GM12878 (cell line): ENCODE results near the gene SUGCT. TPM values are rescaled to one million over a fixed set of nuclear protein-coding genes. Genes with fewer than 3 reads are reported as not detected.

Experiments used
- ATAC-seq: fragments of 200-7000 bp; cut with Tn5 transposase; 3 replicates; pipeline ENCODE4 v1.9.1; 2020; ENCODE audit warnings: mild to moderate bottlenecking, moderate library complexity
- BruUV-seq: library from RNA; stranded (reverse); fragments of 400-500 nt; replicated peaks from 2 replicates; lab custom pipeline; 2021; lab: Mats Ljungman, UMichigan
- CTCF ChIA-PET: fragments of 300-600 bp; sonication (Branson Sonifier 250); formaldehyde crosslinking; extraction: SDS; loops from one replicate; lab custom pipeline; 2021; ENCODE audit warnings: inconsistent platforms; lab: Yijun Ruan, JAX
- POLR2A ChIA-PET: fragments of 350-600 bp; formaldehyde crosslinking; extraction: SDS; loops from one replicate; lab custom pipeline; 2021; ENCODE audit warnings: inconsistent platforms; lab: Charles Lee
- RAD21 ChIA-PET: fragments of 300-600 bp; sonication (Branson Sonifier 250); formaldehyde crosslinking; loops from one replicate; lab custom pipeline; 2023; ENCODE audit warnings: antibody characterized with exemption; ENCODE audit not compliant: unreplicated experiment; lab: Charles Lee
- SMC1A ChIA-PET: fragments of 300-600 bp; sonication (Branson Sonifier 250); formaldehyde crosslinking; loops from one replicate; lab custom pipeline; 2023; ENCODE audit not compliant: unreplicated experiment, uncharacterized antibody; lab: Charles Lee
- DNase-seq: peaks from one replicate; pipeline ENCODE4 v3.0.0-alpha.2; 2011; ENCODE audit warnings: low read depth, low spot score
- FAIRE-seq: peaks from 3 replicates; lab custom pipeline; 2011; peaks lifted over from hg19 to GRCh38; lab: Jason Lieb, UNC
- H2AFZ ChIP-seq: 2 replicates; pipeline ENCODE4 v1.6.0; 2011; ENCODE audit warnings: low read depth, low read length, control low read depth; ENCODE audit not compliant: control insufficient read depth
- H3K27ac ChIP-seq: 2 replicates; pipeline ENCODE4 v1.5.1; 2011; ENCODE audit warnings: control low read depth; ENCODE audit not compliant: control insufficient read depth, insufficient read depth
- H3K27me3 ChIP-seq, 2 experiments: replicated peaks in 1 of 2; 2 replicates each; pipeline versions ENCODE4 v1.6.0 to v1.6.1; 2011; ENCODE audit warnings: low read length in 1 of 2; ENCODE audit not compliant: control insufficient read depth in 2 of 2, insufficient read depth in 2 of 2
- H3K36me3 ChIP-seq, 2 experiments: 2 replicates each; pipeline ENCODE4 v1.5.1; 2011; ENCODE audit warnings: low read length in 1 of 2; ENCODE audit not compliant: control insufficient read depth in 2 of 2, insufficient read depth in 2 of 2
- H3K4me1 ChIP-seq: 2 replicates; pipeline ENCODE4 v1.6.1; 2011; ENCODE audit warnings: mild to moderate bottlenecking, low read length, moderate library complexity, mixed read lengths; ENCODE audit not compliant: control insufficient read depth, insufficient read depth
- H3K4me2 ChIP-seq: 2 replicates; pipeline ENCODE4 v1.6.0; 2011; ENCODE audit warnings: control low read depth; ENCODE audit not compliant: control insufficient read depth, insufficient read depth
- H3K4me3 ChIP-seq: fragments of 200-600 bp; sonication (generic); 2 replicates; pipeline ENCODE4 v1.5.1; 2016
- H3K79me2 ChIP-seq: 2 replicates; pipeline ENCODE4 v1.6.0; 2011; ENCODE audit warnings: low read length; ENCODE audit not compliant: control insufficient read depth, insufficient read depth
- H3K9ac ChIP-seq: 2 replicates; pipeline ENCODE4 v1.8.0; 2011; ENCODE audit warnings: low read length, control low read depth, mixed read lengths; ENCODE audit not compliant: control insufficient read depth, insufficient read depth
- H3K9me3 ChIP-seq: replicated peaks from 3 replicates; pipeline ENCODE4 v1.5.1; 2011; ENCODE audit warnings: mild to moderate bottlenecking, low read length; ENCODE audit not compliant: control insufficient read depth, insufficient read depth
- H4K20me1 ChIP-seq: 2 replicates; pipeline ENCODE4 v1.6.0; 2011; ENCODE audit not compliant: control insufficient read depth, insufficient read depth
- BCL3 ChIP-seq: IDR thresholded peaks from 2 replicates; pipeline ENCODE4 v1.6.1; 2011; ENCODE audit warnings: borderline replicate concordance, low read depth, mild to moderate bottlenecking, moderate library complexity, low read length; ENCODE audit not compliant: insufficient read depth, poor library complexity, severe bottlenecking
- FOS ChIP-seq: IDR thresholded peaks from 3 replicates; pipeline ENCODE4 v1.6.1; 2011; ENCODE audit warnings: borderline replicate concordance; ENCODE audit not compliant: insufficient read length; ENCODE audit errors: extremely low read depth
- KDM1A ChIP-seq: fragments of 200-600 bp; sonication (generic); IDR thresholded peaks from 2 replicates; pipeline ENCODE4 v1.6.1; 2016; ENCODE audit warnings: borderline replicate concordance
- MEF2B ChIP-seq: fragments of 450-650 bp; IDR thresholded peaks from 2 replicates; pipeline ENCODE4 v1.6.1; 2018; ENCODE audit warnings: mild to moderate bottlenecking, moderate library complexity; ENCODE audit not compliant: partially characterized antibody, poor library complexity, severe bottlenecking
- MTA3 ChIP-seq: IDR thresholded peaks from 2 replicates; pipeline ENCODE4 v1.6.1; 2012; ENCODE audit warnings: low read length, inconsistent platforms, borderline replicate concordance
- NFYA ChIP-seq: IDR thresholded peaks from 2 replicates; pipeline ENCODE4 v1.6.1; 2011; ENCODE audit warnings: low read depth, mild to moderate bottlenecking, low read length, improper control_type of control experiment, borderline replicate concordance
- SPI1 ChIP-seq: IDR thresholded peaks from 2 replicates; pipeline ENCODE4 v1.6.1; 2011; ENCODE audit warnings: low read depth, mild to moderate bottlenecking, low read length, moderate library complexity, borderline replicate concordance; ENCODE audit not compliant: insufficient read depth
- TARDBP ChIP-seq: IDR thresholded peaks from 2 replicates; pipeline ENCODE4 v1.6.1; 2016; ENCODE audit warnings: borderline replicate concordance
- TCF3 ChIP-seq: IDR thresholded peaks from 2 replicates; pipeline ENCODE4 v1.6.1; 2012; ENCODE audit warnings: low read depth, mild to moderate bottlenecking, low read length, borderline replicate concordance; ENCODE audit not compliant: insufficient read depth
- TCF7 ChIP-seq: IDR thresholded peaks from 2 replicates; pipeline ENCODE4 v1.6.1; 2014; ENCODE audit warnings: antibody characterized with exemption, borderline replicate concordance
- WGBS: methylation state at CpG from one replicate; pipeline ENCODE4 v1.1.6; 2016; ENCODE audit warnings: low lambda C conversion rate; ENCODE audit not compliant: insufficient replicate concordance, insufficient coverage; ENCODE audit errors: missing lambda C conversion rate; 5-methylcytosine and 5-hydroxymethylcytosine counted together
- in situ Hi-C: fragments of 300-500 bp; cut with MboI; formaldehyde crosslinking; loops from 9 replicates; pipeline ENCODE4 v1.14.3; 2018; ENCODE audit warnings: mixed read lengths
- intact Hi-C: fragments of 100-400 bp; cut with micrococcal nuclease; formaldehyde crosslinking; loops from one replicate; pipeline ENCODE4 v1.14.2; 2022; ENCODE audit not compliant: unreplicated experiment
- polyA plus RNA-seq, 11 experiments: library from polyadenylated mRNA; depleted of rRNA in 4 of 11; unstranded in 6 of 11; stranded (reverse) in 5 of 11; fragments of >200 nt; fragmentation: Nextera tagmentation in 4 of 11; fragmentation: Illumina TruSeq in 1 of 11; extraction: Ambion mirVana in 4 of 11; extraction: Trizol in 1 of 11; gene quantifications; 1 replicate in 1 of 11; 2 replicates in 10 of 11; pipeline versions ENCODE4 v1.2.1 to v1.2.3, GENCODE V29; 2011 to 2016; ENCODE audit warnings: inconsistent platforms in 2 of 11, missing spikeins in 2 of 11, low read depth in 1 of 11
- total RNA-seq, 4 experiments: library from RNA; depleted of rRNA in 3 of 4; stranded (reverse); fragments of >200 nt in 3 of 4; fragmentation: Illumina TruSeq in 1 of 4; extraction: Trizol in 1 of 4; gene quantifications; 2 replicates each; pipeline versions ENCODE4 v1.2.1 to v1.2.3, GENCODE V29; 2013 to 2021
- TF ChIP-seq, protein P1 (sequence below): fragments of 450-650 bp; IDR thresholded peaks from 2 replicates; pipeline ENCODE4 v1.6.1; 2016; ENCODE audit warnings: mild to moderate bottlenecking

SUGCT gene
- total and polyA plus RNA-seq, 10 of the 15 experiments (the other 5 are each of a cell fraction or from before 2014, with no cell fraction given) = 0.08 to 1.2 (median 0.67) TPM; not detected in 1

DNA sequence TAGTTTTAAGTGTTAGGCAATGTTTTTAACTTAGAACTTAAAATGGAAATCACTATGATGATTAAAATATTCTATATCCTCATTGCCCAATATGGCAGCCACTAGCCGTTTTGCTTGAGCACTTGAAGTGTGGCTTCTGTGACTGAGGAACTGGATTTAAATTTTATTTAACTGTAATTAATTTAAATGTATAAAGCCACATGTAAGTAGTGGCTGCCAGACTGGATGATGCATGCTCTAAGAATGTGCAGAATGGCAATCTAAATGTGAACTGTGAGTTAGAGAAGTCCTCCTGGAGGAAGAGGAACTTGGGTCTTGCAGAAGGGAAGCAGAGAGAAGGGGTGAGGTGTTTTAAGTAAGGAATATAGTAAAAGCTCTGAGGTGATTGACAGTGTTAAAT lies 451.4 kb downstream of the SUGCT start (continued):
- no peak for TF ChIP-seq FOS
- no peak for TF ChIP-seq TCF3

GRCh38 chr7:40587419-40587818 lies 452.6 kb downstream of the SUGCT start:
- ChIA-PET CTCF (no interaction called here), POLR2A (no interaction called here), SMC1A (interaction anchor here (1.2 kb wide), 1 partner anchor 21 kb away, joined by 3 read pairs; no protein-coding TSS in a partner anchor), RAD21 (no interaction called here)
- no peak overlapping the region for H3K4me3 ChIP-seq
- no peak overlapping the region for H3K27ac ChIP-seq
- H3K4me2 ChIP-seq = no peak overlapping the region
- H4K20me1 ChIP-seq = no peaks in the 10 kb centered on the region
- no peaks in the 10 kb centered on the region for H3K4me1 ChIP-seq
- no peaks in the 10 kb centered on the region for H3K79me2 ChIP-seq
- H3K9me3 ChIP-seq = no peaks in the 10 kb centered on the region
- no peak overlapping the region for H3K9ac ChIP-seq
- BruUV-seq = no TSS peak
- ATAC-seq (no peak), FAIRE-seq (no peak), DNase-seq (no peak)
- TF ChIP-seq NFYA (no peak), SPI1 (peak; percentile 9; the same call in 1 of the 2 replicates), MEF2B (no peak), TARDBP (no peak)
- H2AFZ ChIP-seq = no peak overlapping the region
- intact Hi-C loops = no loop called here
- H3K27me3 ChIP-seq = no peaks in the 10 kb centered on the region
- H3K36me3 ChIP-seq = no peaks in the 10 kb centered on the region
- in situ Hi-C loops = no loop called here

- Histone ChIP-seq H3K9ac (no peak overlapping the region), H2AFZ (no peak overlapping the region), H3K4me3 (no peak overlapping the region), H4K20me1 (no peaks in the 10 kb centered on the region), H3K4me2 (no peak overlapping the region), H3K9me3 (no peaks in the 10 kb centered on the region), H3K27me3 (no peaks in the 10 kb centered on the region)
- 33% methylated on average over 6 of the region's 6 CpGs for WGBS
- no peak for ATAC-seq
- no TSS peak for BruUV-seq
- SMC1A ChIA-PET = interaction anchor here (0.7 to 1.2 kb wide), 2 partner anchors 10 to 12 kb away, joined by 3 to 5 read pairs; no protein-coding TSS in a partner anchor
- DNase-seq = no peak
- TF ChIP-seq TCF7 = no peak
- no peak for TF ChIP-seq BCL3
- TF ChIP-seq, protein P1, sequence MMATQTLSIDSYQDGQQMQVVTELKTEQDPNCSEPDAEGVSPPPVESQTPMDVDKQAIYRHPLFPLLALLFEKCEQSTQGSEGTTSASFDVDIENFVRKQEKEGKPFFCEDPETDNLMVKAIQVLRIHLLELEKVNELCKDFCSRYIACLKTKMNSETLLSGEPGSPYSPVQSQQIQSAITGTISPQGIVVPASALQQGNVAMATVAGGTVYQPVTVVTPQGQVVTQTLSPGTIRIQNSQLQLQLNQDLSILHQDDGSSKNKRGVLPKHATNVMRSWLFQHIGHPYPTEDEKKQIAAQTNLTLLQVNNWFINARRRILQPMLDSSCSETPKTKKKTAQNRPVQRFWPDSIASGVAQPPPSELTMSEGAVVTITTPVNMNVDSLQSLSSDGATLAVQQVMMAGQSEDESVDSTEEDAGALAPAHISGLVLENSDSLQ = no peak
- TF ChIP-seq KDM1A = no peak
- TF ChIP-seq MTA3 = no peak
- TF ChIP-seq, all 136 proteins: peak for 0
- Histone ChIP-seq H3K27ac (no peak overlapping the region), H3K4me1 (no peaks in the 10 kb centered on the region), H3K36me3 (no peaks in the 10 kb centered on the region), H3K79me2 (no peaks in the 10 kb centered on the region)
- in situ Hi-C loops (no loop called here), intact Hi-C loops (no loop called here)
- CTCF ChIA-PET = interaction anchor here (1.2 kb wide), 1 partner anchor 10 kb away, joined by 5 read pairs; no protein-coding TSS in a partner anchor
- RAD21 ChIA-PET = no interaction called here
- no peak for FAIRE-seq
- POLR2A ChIA-PET = no interaction called here
Observed at GRCh38 chr7:40595129-40595528, 460.3 kb downstream of the SUGCT start.
